GM18858 (cell line): ENCODE measurements around the gene RAB3IL1.
"Not testable (repeated sequence)": the region's sequence is repeated elsewhere in the genome, so short reads cannot be mapped to it uniquely, and the experiment has no call there.

Source experiments
- ATAC-seq: cut with Tn5 transposase; IDR thresholded peaks from one replicate; pipeline ENCODE4 v1.9.1; 2021; ENCODE audit not compliant: unreplicated experiment

RAB3IL1 gene

DNA sequence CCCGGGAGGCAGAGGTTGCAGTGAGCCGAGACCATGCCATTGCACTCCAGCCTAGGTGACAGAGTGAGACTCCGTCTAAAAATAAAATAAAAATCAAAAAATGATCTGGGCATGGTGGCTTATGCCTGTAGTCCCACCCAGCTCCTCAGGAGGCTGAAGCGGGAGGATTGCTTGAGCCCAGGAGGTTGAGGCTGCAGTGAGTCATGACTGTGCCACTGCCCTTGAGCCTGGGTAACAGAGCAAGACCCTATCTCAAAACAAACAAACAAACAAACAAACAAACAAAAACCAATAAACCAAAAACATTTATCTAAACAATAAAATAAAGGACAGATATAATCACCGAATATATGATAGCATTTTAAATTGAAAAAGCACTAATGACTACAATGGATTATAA, 36.3 kb upstream of the RAB3IL1 start:
- not testable (repeated sequence) for ATAC-seq

DNA sequence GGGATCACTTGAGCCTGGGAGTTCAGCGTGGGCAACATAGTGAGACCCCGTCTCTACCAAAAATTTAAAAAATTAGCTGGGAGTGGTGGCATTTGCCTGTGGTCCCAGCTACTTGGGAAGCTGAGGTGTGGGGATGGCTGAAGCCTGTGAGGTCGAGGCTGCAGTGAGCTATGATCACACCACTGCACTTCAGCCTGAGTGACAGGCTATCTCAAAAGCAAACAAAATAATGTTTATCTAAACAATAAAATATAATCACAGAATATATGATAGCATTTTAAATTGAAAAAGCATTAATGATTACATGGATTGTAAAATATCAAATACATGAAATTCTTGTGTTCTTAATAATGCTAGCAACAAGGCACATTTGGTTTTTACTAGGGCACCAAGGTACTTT, 35.5 kb upstream of the RAB3IL1 start:
- ATAC-seq: no peak

DNA sequence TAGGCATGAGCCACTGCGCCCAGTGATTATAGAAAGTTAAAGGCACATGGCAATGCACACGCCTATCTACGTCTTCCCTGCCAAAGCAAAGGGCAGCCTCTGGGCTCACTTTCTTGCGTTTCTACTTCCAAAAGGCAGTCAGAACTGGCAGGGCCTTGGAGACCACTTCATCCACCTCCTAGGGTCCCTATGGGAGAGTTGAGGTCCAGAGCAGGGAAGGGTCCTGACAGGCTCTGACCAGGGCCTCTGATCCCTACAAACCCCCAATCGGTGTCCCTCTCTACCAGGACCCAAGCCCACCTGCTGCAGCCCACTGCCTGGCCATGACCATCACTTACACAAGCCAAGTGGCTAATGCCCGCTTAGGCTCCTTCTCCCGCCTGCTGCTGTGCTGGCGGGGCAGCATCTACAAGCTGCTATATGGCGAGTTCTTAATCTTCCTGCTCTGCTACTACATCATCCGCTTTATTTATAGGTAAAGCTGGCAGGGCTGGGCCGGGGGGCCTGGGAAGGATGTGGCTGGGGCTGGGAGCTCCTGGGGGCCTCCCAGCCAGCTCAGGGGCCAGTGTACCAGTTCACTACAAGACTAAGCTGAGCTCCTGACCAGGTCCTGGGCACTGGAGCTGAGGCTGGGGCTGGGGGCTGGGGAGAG, 34.2 kb upstream of the RAB3IL1 start:
- ATAC-seq: no peak

DNA sequence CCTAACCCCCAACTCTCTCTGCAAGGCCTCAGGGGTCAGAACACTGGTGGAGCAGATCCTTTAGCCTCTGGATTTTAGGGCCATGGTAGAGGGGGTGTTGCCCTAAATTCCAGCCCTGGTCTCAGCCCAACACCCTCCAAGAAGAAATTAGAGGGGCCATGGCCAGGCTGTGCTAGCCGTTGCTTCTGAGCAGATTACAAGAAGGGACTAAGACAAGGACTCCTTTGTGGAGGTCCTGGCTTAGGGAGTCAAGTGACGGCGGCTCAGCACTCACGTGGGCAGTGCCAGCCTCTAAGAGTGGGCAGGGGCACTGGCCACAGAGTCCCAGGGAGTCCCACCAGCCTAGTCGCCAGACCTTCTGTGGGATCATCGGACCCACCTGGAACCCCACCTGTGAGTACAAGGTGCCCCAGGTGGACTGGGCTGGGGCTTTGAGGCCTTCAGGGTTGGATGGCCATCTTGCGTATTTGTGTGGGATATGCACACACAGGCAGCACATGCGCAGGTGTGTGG, 32.7 kb upstream of the RAB3IL1 start, which contains the start of gene BEST1:
Gene BEST1 (plus strand): TSS at position 317 of the 513 bp plus-strand sequence. CDS start 1,456 bp downstream, outside the sequence.
- no peak for ATAC-seq

DNA sequence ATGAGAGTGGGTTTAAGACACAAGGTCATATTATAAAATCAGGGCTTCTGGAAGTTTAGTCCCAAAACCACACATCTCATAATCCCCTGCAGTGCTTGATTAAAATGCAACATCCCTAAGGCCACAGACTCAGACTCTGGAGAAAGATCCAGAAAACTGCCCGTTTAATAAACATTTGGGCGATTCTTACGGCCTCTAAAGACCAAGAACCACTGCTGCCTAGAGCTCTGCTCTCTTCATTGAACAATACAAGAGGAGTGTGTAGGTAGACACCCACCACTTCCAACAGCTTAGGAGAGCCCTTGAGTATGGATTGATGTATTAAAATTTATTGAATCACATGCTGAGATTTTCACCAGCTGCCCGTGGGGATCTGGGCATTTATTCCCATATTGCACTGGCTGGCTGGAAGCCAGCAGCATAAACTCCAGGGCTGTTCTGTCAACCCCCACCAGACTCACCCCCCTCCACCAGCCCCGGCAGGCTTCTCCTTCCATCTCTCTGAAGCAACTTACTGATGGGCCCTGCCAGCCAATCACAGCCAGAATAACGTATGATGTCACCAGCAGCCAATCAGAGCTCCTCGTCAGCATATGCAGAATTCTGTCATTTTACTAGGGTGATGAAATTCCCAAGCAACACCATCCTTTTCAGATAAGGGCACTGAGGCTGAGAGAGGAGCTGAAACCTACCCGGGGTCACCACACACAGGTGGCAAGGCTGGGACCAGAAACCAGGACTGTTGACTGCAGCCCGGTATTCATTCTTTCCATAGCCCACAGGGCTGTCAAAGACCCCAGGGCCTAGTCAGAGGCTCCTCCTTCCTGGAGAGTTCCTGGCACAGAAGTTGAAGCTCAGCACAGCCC, 32.0 kb upstream of the RAB3IL1 start:
- ATAC-seq: no peak

DNA sequence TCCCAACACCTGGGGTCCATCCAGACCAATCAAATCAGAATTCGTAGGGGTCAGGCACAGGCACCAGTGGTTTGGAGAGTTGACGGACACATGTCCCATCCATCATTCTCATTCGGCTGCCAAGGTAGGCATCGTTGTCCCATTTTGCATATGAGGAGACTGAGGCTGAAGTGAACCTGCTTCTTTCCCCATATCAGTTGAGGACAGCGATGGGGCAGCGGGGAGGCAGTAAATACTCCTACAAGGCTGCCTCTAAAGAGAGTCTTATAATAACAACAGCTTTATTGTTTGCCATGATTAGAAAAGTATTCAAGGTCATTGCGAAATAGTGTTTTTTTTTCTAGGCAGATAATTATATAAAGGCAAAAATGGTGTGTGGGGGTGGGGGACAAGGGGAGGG, 31.1 kb upstream of the RAB3IL1 start:
- ATAC-seq: no peak

DNA sequence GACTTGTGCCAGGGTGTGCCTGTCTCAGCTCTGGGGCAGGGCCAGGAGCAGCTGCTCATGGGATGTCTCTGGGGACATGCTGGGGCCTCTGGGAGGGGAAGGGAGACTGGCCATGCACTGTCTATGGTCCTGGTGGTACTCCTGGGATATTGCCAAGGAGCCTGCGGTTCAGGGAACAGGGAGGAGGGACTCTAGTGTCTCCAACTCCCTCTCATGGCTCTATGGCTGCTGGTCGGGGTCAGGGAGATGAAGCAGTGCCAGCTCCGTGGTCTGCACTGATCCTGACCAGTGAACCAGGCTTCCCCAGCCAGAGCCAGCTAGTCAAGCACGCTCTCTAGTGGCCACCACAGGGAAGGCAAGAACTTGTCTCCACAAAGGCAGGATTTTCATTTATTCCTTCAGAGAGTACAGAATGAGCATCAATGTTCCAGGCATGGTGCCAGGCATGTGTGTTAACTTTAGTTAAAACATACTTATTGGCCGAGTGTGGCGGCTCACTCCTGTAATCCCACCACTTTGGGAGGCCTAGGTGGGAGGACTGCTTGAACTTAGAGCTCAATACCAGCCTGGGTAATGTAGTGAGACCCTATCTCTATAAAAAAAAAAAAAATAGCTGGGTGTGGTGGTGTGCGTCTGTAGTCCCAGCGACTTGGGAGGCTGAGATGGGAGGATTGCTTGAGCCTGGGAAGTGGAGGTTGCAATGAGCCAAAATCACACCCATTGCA, 30.3 kb upstream of the RAB3IL1 start:
- ATAC-seq: no peak

DNA sequence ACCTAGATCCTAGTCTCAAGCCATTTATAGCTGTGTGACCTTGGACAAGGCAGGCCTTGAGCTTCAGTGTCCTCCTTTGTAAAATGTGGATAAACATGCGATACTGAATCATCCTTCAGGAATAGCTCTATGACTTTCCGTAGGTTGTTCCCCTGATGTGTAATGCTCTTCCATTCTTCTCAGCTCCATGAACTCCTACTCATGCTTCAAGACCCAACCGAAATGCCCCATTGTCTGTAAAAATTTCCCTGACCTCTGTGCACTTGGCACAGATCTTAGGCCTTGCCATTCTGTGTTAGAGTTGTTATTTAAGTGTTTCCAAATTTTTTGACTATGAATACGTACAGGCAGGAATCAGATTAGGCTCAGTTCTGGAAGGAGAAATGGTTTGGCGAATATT, 29.5 kb upstream of the RAB3IL1 start:
- no peak for ATAC-seq

DNA sequence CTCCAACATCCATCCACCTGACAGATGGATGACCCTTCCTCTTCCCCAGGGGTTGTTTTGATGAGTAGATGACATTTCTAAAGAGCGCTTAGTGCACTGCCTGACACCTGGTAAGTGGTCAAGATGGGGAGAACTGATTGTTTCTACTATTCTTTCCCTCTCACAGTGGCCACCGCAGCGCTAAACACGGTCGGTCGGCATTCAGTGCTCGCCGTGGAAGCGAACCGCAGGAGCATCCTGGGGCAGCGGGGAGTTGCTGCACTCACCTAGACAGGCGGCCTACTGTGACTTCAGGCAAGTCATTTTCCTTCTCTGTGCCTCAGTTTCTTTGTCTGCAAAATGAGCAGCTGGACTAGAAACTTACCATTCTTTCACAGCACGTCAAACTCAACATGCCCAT, 27.8 kb upstream of the RAB3IL1 start:
- ATAC-seq: no peak

DNA sequence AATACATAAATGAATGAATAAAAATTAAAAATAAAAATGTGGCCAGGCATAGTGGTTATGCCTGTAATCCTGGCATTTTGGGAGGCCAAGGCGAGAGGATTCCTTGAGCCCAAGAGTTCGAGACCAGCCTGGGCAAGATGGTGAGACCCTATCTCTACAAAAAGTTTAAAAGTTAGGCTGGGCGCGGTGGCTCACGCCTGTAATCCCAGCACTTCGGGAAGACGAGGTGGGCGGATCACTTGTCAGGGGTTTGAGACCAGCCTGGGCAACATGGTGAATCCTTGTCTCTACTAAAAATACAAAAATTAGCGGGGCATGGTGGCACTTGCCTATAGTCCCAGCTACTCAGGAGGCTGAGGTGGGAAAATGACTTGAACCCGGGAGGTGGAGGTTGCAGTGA, 23.1 kb upstream of the RAB3IL1 start:
- ATAC-seq: no peak

DNA sequence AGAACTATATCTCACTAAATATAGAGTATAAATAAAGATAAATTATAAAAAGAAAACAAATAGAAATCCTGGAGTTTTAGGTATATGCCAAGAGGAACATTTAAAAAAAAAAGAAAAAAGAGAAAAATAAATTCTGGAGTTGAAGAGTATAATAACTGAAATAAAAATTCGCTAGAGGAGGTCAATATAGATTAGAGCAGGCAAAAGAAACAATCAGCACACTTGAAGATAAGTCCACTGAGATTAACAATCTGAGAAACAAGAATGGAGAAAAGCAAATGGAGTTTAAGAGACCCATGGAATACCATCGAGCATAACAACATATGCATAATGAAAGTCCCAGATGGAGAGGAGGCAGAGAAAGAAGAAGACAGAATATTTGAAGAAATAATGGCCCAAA, 18.5 kb upstream of the RAB3IL1 start:
- ATAC-seq: no peak

DNA sequence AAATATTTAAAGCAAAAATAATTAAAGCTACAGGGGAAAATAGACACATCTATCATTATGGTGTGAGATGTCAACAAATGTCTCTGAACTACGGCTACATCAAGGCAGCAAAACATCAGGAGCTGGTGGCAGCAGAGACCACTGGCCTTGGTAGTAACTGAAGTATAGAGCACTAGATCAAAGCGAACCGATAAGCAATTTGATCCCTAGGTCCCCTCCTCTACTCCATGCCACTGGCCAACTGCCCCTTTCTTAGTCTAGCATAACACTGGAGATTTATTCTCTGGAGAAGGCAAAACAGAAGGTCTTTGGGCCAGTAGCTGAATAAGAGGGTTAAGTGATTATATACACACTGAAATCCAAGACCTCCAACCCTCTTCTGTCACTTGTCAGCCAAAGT, 13.6 kb upstream of the RAB3IL1 start:
- ATAC-seq: no peak

DNA sequence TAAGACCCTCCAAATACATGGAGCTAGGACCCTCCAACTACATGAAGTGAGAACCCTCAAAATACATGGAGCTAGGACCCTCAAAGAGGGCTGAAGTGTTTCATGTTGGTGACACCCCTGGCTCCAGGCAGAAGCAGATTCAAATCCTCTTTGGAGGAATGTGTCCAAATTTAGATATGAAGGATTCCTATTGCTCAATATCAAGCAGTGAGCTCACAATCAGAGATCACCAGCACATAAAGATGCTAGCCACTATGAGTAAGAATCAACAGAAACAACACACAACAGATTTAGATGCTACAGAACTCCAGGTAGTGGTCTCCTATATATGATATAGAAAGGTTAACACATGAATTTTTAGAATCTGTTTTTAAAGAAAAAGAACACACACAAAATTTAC, 11.2 kb upstream of the RAB3IL1 start:
- ATAC-seq: no peak

DNA sequence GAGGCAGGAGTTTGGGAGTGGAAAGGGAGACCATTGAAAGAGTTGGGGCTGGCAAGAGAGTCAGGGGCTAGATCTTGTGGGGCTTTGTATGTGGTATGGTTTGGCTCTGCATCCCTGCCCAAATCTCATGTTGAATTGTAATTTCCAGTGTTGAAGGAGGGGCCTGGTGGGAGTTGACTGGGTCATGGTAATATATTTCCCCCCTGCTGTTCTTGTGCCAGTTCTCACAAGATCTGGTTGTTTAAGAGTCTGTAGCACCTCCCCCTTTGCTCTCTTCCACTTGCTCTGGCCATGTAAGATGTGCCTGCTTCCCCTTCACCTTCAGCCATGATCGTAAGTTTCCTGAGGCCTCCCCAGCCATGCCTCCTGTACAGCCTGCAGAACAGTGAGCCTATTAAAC, 10.1 kb upstream of the RAB3IL1 start:
- no peak for ATAC-seq

DNA sequence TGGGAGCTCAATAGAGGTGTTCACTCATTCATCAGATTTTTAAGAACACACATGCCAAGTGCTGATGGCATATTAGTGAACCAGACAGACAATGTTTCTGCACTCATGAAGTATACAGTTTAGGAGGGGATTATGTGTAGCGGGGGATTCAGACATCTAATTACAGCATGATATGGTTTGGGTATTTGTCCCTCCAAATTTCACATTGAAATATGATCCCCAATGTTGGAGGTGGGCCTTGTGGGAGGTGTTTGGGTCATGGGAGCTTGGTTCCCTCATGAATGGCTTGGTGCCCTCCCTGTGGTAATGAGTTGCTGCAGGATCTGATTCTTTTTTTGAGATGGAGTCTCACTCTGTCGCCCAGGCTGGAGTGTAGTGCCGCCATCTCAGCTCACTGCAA, 8.9 kb upstream of the RAB3IL1 start:
- no peak for ATAC-seq

DNA sequence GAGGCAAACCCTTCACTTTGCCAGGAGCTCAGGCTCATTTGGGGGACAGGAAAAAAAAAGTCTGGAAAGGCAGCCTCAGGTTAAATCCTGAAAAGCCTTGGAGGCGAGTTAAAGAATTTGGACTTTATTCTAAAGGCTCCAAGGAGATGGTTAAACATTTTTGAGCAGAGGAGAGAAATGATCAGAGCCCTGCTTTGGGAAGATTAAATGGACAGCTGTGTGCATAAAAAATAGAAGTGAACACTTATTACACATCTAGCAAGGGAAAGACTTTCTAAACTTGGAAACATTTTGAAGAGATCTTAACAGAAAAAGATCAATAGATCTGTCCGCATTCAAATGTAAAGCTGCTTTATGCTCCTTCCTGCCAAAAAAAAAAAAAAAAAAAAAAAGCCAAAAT, 8.4 kb upstream of the RAB3IL1 start:
- no peak for ATAC-seq

DNA sequence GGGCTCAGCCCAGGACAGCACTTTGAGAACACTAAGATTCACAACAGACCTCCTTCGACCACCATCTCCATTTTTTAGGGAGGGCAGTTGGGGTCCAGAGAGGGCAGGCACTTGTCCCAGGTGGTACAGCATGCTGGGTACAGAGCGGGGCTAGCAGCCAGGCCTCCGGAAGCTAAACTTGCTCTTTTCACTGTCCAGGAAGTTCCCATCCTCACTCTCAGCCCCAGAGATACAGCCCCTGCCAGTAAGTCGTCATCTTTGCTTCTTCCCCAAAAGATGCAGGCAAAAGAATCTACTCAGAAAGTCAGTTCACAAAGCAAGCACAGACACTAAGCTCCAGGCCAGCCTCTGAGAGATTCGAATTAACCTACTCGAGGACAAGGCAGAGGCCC, 6.7 kb upstream of the RAB3IL1 start:
- ATAC-seq: no peak

DNA sequence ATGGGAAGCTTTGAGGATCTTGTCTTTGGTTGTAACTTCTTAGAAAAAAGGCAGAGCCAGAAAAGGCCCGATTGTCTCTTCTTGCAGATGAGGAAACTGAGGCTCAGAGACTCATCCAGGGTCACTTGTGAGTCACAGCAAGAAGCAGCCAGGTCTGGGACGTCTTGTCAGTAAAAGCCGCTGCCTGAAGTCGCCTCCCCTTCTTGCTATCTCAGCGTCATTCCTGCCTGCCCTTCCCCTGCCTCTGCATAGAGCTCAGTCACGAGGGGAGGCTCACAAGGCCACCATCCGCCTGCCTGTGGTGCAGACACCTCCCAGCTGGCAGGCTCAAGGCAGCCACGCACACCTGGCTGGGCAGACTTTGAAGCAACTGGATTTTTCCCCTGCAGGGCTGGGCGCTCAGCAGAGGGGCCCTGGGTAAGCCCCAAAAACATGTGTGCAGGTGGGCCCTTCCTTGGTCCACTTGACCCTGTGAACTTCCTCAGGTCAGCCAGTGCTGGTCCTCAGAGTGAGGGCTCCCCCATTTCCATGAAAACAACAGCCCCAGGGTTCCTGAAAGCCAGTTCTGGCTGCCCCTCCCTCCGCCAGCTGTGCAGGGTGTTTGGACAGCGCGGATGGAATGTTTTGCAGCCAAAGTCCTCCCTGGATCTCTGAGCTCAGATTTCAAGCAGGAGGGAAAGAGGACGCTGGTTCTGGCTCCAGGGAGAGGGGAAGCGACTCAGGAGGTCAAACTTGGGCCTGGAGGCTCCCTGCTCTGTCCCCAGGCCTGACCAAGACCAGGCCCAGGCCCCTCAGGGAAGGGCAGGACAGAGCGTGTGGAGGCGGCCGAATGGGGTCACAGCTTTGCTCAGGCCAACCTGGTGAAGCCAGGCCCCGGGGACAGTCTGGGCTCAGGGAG, 6.0 kb upstream of the RAB3IL1 start:
- ATAC-seq: no peak

DNA sequence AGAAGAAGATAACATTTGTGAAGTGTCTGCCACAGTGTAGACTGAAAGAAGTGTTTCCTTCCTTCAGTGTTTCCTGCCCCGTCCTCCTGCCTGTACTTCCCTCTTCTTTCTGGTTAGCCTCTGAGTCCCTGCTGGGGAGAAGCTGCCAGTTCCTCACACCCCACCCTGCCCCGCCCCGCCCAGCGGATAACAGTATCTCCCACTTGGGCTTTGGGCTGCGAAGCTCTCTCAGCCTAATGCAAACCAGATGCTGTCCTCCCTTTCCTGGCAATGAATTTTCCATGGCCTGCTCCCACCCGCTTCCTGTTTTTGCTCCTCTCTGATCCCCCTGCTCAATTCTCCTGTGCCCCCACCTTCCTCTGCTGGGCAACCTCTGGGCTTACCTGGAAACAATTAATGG, 5.2 kb upstream of the RAB3IL1 start:
- no peak for ATAC-seq

DNA sequence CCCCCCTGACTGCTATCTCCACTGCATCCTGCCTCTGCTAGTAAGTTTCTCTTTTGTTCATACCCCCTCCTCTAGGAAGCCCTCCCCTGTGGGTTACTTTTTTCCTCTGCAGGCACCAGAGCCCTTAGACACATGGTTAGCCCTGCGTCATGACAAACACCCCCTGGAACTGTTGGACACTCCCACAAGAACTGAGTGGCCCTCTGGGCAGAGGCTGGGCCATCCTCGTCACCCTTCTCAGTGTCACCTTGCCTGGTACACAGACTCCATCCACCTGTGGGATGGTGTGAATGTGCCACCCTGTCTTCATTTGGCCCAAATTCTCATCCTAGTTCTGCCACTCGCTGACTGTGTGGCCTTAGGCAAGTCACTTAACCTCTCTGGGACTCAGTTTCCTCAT, 4.1 kb upstream of the RAB3IL1 start:
- no peak for ATAC-seq
